AG10803 (cell line): ENCODE measurements around the gene AGAP1.

Experiments
- DNase-seq: peaks from one replicate; pipeline ENCODE4 v3.0.0; 2010; ENCODE audit warnings: low read depth
- H3K4me3 ChIP-seq: 2 replicates; pipeline ENCODE4 v1.5.1; 2011; ENCODE audit warnings: mild to moderate bottlenecking, low read length, control low read depth
- CTCF ChIP-seq: conservative IDR thresholded peaks from 2 replicates; pipeline ENCODE4 v1.5.1; 2011; ENCODE audit warnings: mild to moderate bottlenecking, low read length, control low read depth, inconsistent platforms

Gene AGAP1

GRCh38 chr2:236124182-236124893 is 630.5 kb downstream of the AGAP1 start:
- H3K4me3 ChIP-seq = no peak overlapping the region
- no peak for TF ChIP-seq CTCF
- DNase-seq = no peak

- no peak overlapping the region for H3K4me3 ChIP-seq
- no peak for TF ChIP-seq CTCF
- DNase-seq = no peak
These were observed 631.7 kb downstream of the AGAP1 start for GRCh38 chr2:236125541-236125940.

- TF ChIP-seq CTCF = no peak
- H3K4me3 ChIP-seq = no peak overlapping the region
- no peak for DNase-seq
These were observed 633.2 kb downstream of the AGAP1 start for GRCh38 chr2:236127010-236127409.

GRCh38 chr2:236128321-236128720 is 634.5 kb downstream of the AGAP1 start:
- no peak for TF ChIP-seq CTCF
- DNase-seq = no peak
- H3K4me3 ChIP-seq = no peak overlapping the region

- no peak for TF ChIP-seq CTCF
- H3K4me3 ChIP-seq = no peak overlapping the region
- no peak for DNase-seq
These were observed 636.1 kb downstream of the AGAP1 start for GRCh38 chr2:236129935-236130334.

- no peak overlapping the region for H3K4me3 ChIP-seq
- no peak for DNase-seq
- no peak for TF ChIP-seq CTCF
These were observed 636.6 kb downstream of the AGAP1 start for GRCh38 chr2:236130349-236130998.

GRCh38 chr2:236131073-236131692 is 637.3 kb downstream of the AGAP1 start:
- no peak for TF ChIP-seq CTCF
- DNase-seq = no peak
- no peak overlapping the region for H3K4me3 ChIP-seq
